HG02970 (cell line): Measurements from ENCODE around the gene SMIM45.

Source experiments
- ATAC-seq: cut with Tn5 transposase; IDR thresholded peaks from one replicate; pipeline ENCODE4 v1.9.1; 2021; ENCODE audit warnings: mild to moderate bottlenecking, moderate library complexity, moderate number of reproducible peaks; ENCODE audit not compliant: unreplicated experiment, low FRiP score

SMIM45 gene

GRCh38 chr22:41966225-41966606 is 14.3 kb downstream of the SMIM45 start:
- ATAC-seq: no peak

- no peak for ATAC-seq
Measured at GRCh38 chr22:41966607-41967240, 14.8 kb downstream of the SMIM45 start.

GRCh38 chr22:41968601-41969000 is 16.7 kb downstream of the SMIM45 start:
- ATAC-seq: no peak

- no peak for ATAC-seq
Measured at GRCh38 chr22:41969110-41969646, 17.2 kb downstream of the SMIM45 start, which contains the start of gene SEPTIN3. Gene SEPTIN3 (plus strand): TSS chr22:41969443. CDS start chr22:41971493, 2,050 bp downstream.

GRCh38 chr22:41970601-41971000 is 18.7 kb downstream of the SMIM45 start:
- no peak for ATAC-seq

GRCh38 chr22:41971431-41971830 is 19.5 kb downstream of the SMIM45 start:
- no peak for ATAC-seq

- ATAC-seq: no peak
Measured at GRCh38 chr22:41974691-41975290, 22.8 kb downstream of the SMIM45 start.

GRCh38 chr22:41975299-41976069 is 23.5 kb downstream of the SMIM45 start:
- ATAC-seq: no peak

- no peak for ATAC-seq
Measured at GRCh38 chr22:41976070-41976901, 24.3 kb downstream of the SMIM45 start.

GRCh38 chr22:41976961-41977566 is 25.1 kb downstream of the SMIM45 start:
- no peak for ATAC-seq

- no peak for ATAC-seq
Measured at GRCh38 chr22:41978732-41979131, 26.8 kb downstream of the SMIM45 start.

- ATAC-seq: no peak
Measured at GRCh38 chr22:41979423-41980250, 27.7 kb downstream of the SMIM45 start.

GRCh38 chr22:41982865-41983264 is 30.9 kb downstream of the SMIM45 start:
- ATAC-seq: no peak

GRCh38 chr22:41983513-41984405 is 31.8 kb downstream of the SMIM45 start:
- no peak for ATAC-seq

- ATAC-seq: no peak
Measured at GRCh38 chr22:41987276-41987675, 35.3 kb downstream of the SMIM45 start.

GRCh38 chr22:41989246-41989645 is 37.3 kb downstream of the SMIM45 start:
- no peak for ATAC-seq

GRCh38 chr22:41991111-41991510 is 39.2 kb downstream of the SMIM45 start:
- ATAC-seq: no peak

- no peak for ATAC-seq
Measured at GRCh38 chr22:41992496-41992895, 40.5 kb downstream of the SMIM45 start.
